IPS DF 4.7 (cell line): Measurements from ENCODE around the gene C22orf42.
"Not testable (repeated sequence)": the region's sequence is repeated elsewhere in the genome, so short reads cannot be mapped to it uniquely, and the experiment has no call there.

Experiments used
- DNase-seq: peaks from one replicate; pipeline ENCODE4 v3.0.0-alpha.2; 2013; ENCODE audit warnings: low spot score; ENCODE audit errors: extremely low read depth

C22orf42 gene

GRCh38 chr22:32158712-32159533, at the start of gene C22orf42:
Gene C22orf42 (minus strand): TSS chr22:32159303. CDS start chr22:32159215, 88 bp downstream.
- DNase-seq, result no peak

- no peak for DNase-seq
Observed at GRCh38 chr22:32208681-32209080, 49.6 kb upstream of the C22orf42 start.

GRCh38 chr22:32207971-32208480, 48.9 kb upstream of the C22orf42 start:
- DNase-seq, result no peak

- DNase-seq, result peak; percentile 53
Observed at GRCh38 chr22:32206774-32207758, 48.0 kb upstream of the C22orf42 start.

GRCh38 chr22:32205974-32206773, 47.1 kb upstream of the C22orf42 start:
- no peak for DNase-seq

GRCh38 chr22:32204856-32205722, 46.0 kb upstream of the C22orf42 start, which contains the start of gene RFPL2:
Gene RFPL2 (minus strand): TSS chr22:32205073. CDS start chr22:32202451, 2,622 bp downstream.
- peak; percentile 51 for DNase-seq

GRCh38 chr22:32204040-32204855, 45.1 kb upstream of the C22orf42 start:
- DNase-seq, result no peak

- no peak for DNase-seq
Observed at GRCh38 chr22:32203181-32204039, 44.3 kb upstream of the C22orf42 start.

- DNase-seq, result peak; percentile 36
Observed at GRCh38 chr22:32202539-32203180, 43.6 kb upstream of the C22orf42 start.

GRCh38 chr22:32202161-32202538, 43.0 kb upstream of the C22orf42 start:
- no peak for DNase-seq

- no peak for DNase-seq
Observed at GRCh38 chr22:32200752-32201151, 41.6 kb upstream of the C22orf42 start.

- DNase-seq, result no peak
Observed at GRCh38 chr22:32199961-32200360, 40.9 kb upstream of the C22orf42 start.

- no peak for DNase-seq
Observed at GRCh38 chr22:32199341-32199740, 40.2 kb upstream of the C22orf42 start.

GRCh38 chr22:32197553-32198226, 38.6 kb upstream of the C22orf42 start:
- DNase-seq, result not testable (repeated sequence)

GRCh38 chr22:32195900-32196299, 36.8 kb upstream of the C22orf42 start:
- not testable (repeated sequence) for DNase-seq

GRCh38 chr22:32193346-32193745, 34.2 kb upstream of the C22orf42 start:
- not testable (repeated sequence) for DNase-seq

- DNase-seq, result not testable (repeated sequence)
Observed at GRCh38 chr22:32191021-32191420, 31.9 kb upstream of the C22orf42 start.
